Measurements from ENCODE around the gene LRRC63.

- TF ChIP-seq CTCF (IDR thresholded peaks at IDR 0.05; ENCODE audit: borderline replicate concordance, extremely low read depth, low read length, poor library complexity, severe bottlenecking) (no peak), EZH2 (IDR thresholded peaks at IDR 0.05; ENCODE audit: borderline replicate concordance, low read depth, low read length, severe bottlenecking) (no peak)
These were observed 66.7 kb downstream of the LRRC63 start for GRCh38 chr13:46278474-46278873.
